Testis (tissue), 5 donors: ENCODE measurements around the gene TOMT. TPM values are rescaled to one million over a fixed set of nuclear protein-coding genes. Genes with fewer than 3 reads are reported as not detected.
A peak's percentile ranks its signal among the peaks of the same experiment; 100 is the strongest.

Experiments
- DNase-seq: peaks from one replicate; pipeline ENCODE4 v3.0.0-alpha.2; 2019
- H3K27ac ChIP-seq, 2 donors: fragments of 200-600 bp; sonication (generic); one replicate each; pipeline ENCODE4 v1.5.1; 2019
- H3K27me3 ChIP-seq: fragments of 200-600 bp; sonication (generic); one replicate; pipeline ENCODE4 v1.5.1; 2019
- H3K36me3 ChIP-seq: fragments of 200-600 bp; sonication (generic); one replicate; pipeline ENCODE4 v1.5.1; 2017; ENCODE audit warnings: low read depth; ENCODE audit errors: missing control alignments
- H3K4me1 ChIP-seq: fragments of 200-600 bp; sonication (generic); one replicate; pipeline ENCODE4 v1.5.1; 2019
- H3K4me3 ChIP-seq, 2 donors: fragments of 200-600 bp; sonication (generic); one replicate each; pipeline ENCODE4 v1.5.1; 2017 to 2019
- H3K9me3 ChIP-seq: fragments of 200-600 bp; sonication (generic); one replicate; pipeline ENCODE4 v1.5.1; 2017
- CTCF ChIP-seq, 3 experiments: fragments of 450-650 bp in 2 of 3; fragments of 200-600 bp in 1 of 3; sonication (generic) in 1 of 3; IDR thresholded peaks; one replicate each; pipeline ENCODE4 v1.5.1; 2016 to 2019; ENCODE audit warnings: antibody characterized with exemption in 3 of 3, mild to moderate bottlenecking in 2 of 3, moderate library complexity in 1 of 3
- POLR2A ChIP-seq: fragments of 450-650 bp; IDR thresholded peaks from one replicate; pipeline ENCODE4 v1.6.1; 2017; ENCODE audit warnings: antibody characterized with exemption, mild to moderate bottlenecking, moderate library complexity
- WGBS, 2 donors: methylation state at CpG; one replicate each; pipeline ENCODE4 v1.1.5; 2018; 5-methylcytosine and 5-hydroxymethylcytosine counted together
- intact Hi-C: fragments of 100-400 bp; cut with DNase I; formaldehyde crosslinking; loops from one replicate; pipeline ENCODE4 v1.15.1; 2023; ENCODE audit warnings: low total_unique reads
- long read RNA-seq, 2 donors: transcript quantifications; one replicate each; lab custom pipeline, GENCODE V29; 2026
- polyA plus RNA-seq: library from polyadenylated mRNA; stranded (reverse); fragments of 350-450 nt; fragmentation: Illumina TruSeq; extraction: RNeasy Lipid Tissue Mini Kit (QIAGEN cat#74804); gene quantifications from one replicate; pipeline ENCODE4 v1.2.3, GENCODE V29; 2014; ENCODE audit warnings: low read depth, low replicate concordance; ENCODE audit not compliant: insufficient read depth
- total RNA-seq, 2 donors: library from RNA; depleted of rRNA; stranded (reverse); fragments of >200 nt; gene quantifications; one replicate each; pipeline ENCODE4 v1.2.3, GENCODE V29; 2016

Gene TOMT
- total RNA-seq, result under 1 TPM in 1 of 2 donors, not detected in 1; 0.43 TPM
- polyA plus RNA-seq, result not detected
- long read RNA-seq, donor 1, result 0 reads
- long read RNA-seq, donor 2, partial matches to known transcripts, result 0 of 21 reads
- long read RNA-seq, donor 2, other reads (novel, unspliced or antisense), result 21 of 21 reads

DNA sequence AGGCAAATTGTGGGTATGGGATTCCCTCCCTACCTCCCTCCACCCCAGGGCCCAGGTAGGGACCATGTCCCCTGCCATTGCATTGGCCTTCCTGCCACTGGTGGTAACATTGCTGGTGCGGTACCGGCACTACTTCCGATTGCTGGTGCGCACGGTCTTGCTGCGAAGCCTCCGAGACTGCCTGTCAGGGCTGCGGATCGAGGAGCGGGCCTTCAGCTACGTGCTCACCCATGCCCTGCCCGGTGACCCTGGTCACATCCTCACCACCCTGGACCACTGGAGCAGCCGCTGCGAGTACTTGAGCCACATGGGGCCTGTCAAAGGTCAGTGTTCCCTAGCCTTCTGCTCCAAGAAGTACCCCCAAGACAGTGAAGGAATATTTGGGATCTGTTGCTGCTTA is at the start of gene TOMT:
Gene TOMT, plus strand, starts transcription at position 37 of the 400 bp plus-strand sequence. Its CDS starts 28 bp downstream, at position 65.
- H3K4me1 ChIP-seq, result peaks cover 12% of the 10 kb centered on the region
- H3K27ac ChIP-seq, result no peak within 1 kb of the TSS
- intact Hi-C loops, result no loop called here
- no peak for DNase-seq
- TF ChIP-seq CTCF (IDR thresholded peaks at IDR 0.05), result no peak
- TF ChIP-seq POLR2A, result no peak
- 90 to 91% methylated on average over 14 of the region's 14 CpGs for WGBS, 2 donors
- no peak within 1 kb of the TSS for H3K4me3 ChIP-seq
- no peaks in the 10 kb centered on the region for H3K9me3 ChIP-seq
- no peaks in the 10 kb centered on the region for H3K27me3 ChIP-seq
- H3K36me3 ChIP-seq, result no peaks in the 10 kb centered on the region

GRCh38 chr11:72058416-72059034 is 47.2 kb upstream of the TOMT start:
- DNase-seq, result no peak
- no peaks in the 10 kb centered on the region for H3K9me3 ChIP-seq
- no peaks in the 10 kb centered on the region for H3K4me1 ChIP-seq
- no peaks in the 10 kb centered on the region for H3K27me3 ChIP-seq
- TF ChIP-seq CTCF (IDR thresholded peaks at IDR 0.05) (no peak), POLR2A (no peak)
- H3K4me3 ChIP-seq, result no peak overlapping the region
- no peaks in the 10 kb centered on the region for H3K36me3 ChIP-seq
- no peak overlapping the region for H3K27ac ChIP-seq
- WGBS, 2 donors, result 62 to 79% methylated on average over 3 of the region's 3 CpGs
- intact Hi-C loops, result no loop called here

GRCh38 chr11:72061739-72062396 is 43.9 kb upstream of the TOMT start:
- H3K27ac ChIP-seq, result no peak overlapping the region
- H3K36me3 ChIP-seq, result no peaks in the 10 kb centered on the region
- 89% methylated on average over 5 of the region's 5 CpGs for WGBS, 2 donors
- no peaks in the 10 kb centered on the region for H3K27me3 ChIP-seq
- intact Hi-C loops, result no loop called here
- no peak for DNase-seq
- no peak for TF ChIP-seq POLR2A
- no peak for TF ChIP-seq CTCF (IDR thresholded peaks at IDR 0.05)
- peaks cover 7% of the 10 kb centered on the region for H3K4me1 ChIP-seq
- no peaks in the 10 kb centered on the region for H3K9me3 ChIP-seq
- no peak overlapping the region for H3K4me3 ChIP-seq

DNA sequence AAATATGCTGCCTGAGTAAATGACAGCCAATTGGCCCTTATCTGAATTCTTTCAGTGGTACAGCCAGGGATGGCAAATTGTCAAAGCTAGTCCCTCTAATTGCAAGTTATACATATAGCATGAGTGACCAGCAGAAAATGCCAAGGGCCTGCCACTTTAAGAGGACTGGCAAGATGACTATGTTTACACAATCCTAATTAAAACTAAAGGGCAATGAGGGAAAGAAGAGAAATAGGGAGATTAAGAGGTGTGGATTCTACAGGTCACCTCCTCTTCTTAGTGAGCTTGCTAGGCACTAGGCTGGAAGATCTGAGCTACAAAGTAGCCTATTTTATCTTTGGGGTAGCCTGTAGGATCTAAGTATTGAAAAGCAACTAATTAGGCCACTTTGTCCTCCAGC is 38.9 kb upstream of the TOMT start:
- H3K9me3 ChIP-seq, result no peaks in the 10 kb centered on the region
- peak overlapping the region; percentile 10 to 56 for H3K27ac ChIP-seq
- H3K4me1 ChIP-seq, result peaks cover 18% of the 10 kb centered on the region

More for the DNA sequence above, 38.9 kb upstream of the TOMT start:
- Histone ChIP-seq H3K27me3 (no peaks in the 10 kb centered on the region), H3K4me3 (no peak overlapping the region), H3K36me3 (no peaks in the 10 kb centered on the region)
- no peak for TF ChIP-seq POLR2A
- TF ChIP-seq CTCF (IDR thresholded peaks at IDR 0.05), result no peak
- DNase-seq, result no peak
- intact Hi-C loops, result no loop called here
